PFSK-1 (cell line): ENCODE results near the gene ISOC1.

Experiments
- FOXP2 ChIP-seq: optimal IDR thresholded peaks from 2 replicates; pipeline ENCODE3; 2011; ENCODE audit warnings: borderline replicate concordance, control low read depth, inconsistent platforms; ENCODE audit not compliant: insufficient read depth; ENCODE audit errors: extremely low read length, extremely low read depth
- POLR2AphosphoS5 ChIP-seq: IDR thresholded peaks from 2 replicates; pipeline ENCODE4 v1.6.1; 2012; ENCODE audit warnings: low read depth, mild to moderate bottlenecking, control low read depth, low read length, moderate library complexity
- REST ChIP-seq, 2 experiments: IDR thresholded peaks; 2 replicates each; pipeline versions ENCODE4 v1.6.1 to v1.8.0; 2011 to 2012; ENCODE audit warnings: low read depth in 2 of 2, low read length in 2 of 2, control low read depth in 1 of 2, inconsistent platforms in 1 of 2, mild to moderate bottlenecking in 1 of 2, moderate library complexity in 1 of 2; ENCODE audit not compliant: insufficient read depth in 1 of 2
- SIN3A ChIP-seq: IDR thresholded peaks from 2 replicates; pipeline ENCODE4 v1.6.1; 2012; ENCODE audit warnings: mild to moderate bottlenecking, low read length, moderate library complexity, borderline replicate concordance; ENCODE audit not compliant: insufficient read depth
- TAF1 ChIP-seq: IDR thresholded peaks from 2 replicates; pipeline ENCODE4 v1.6.1; 2012; ENCODE audit warnings: low read length, control low read depth, borderline replicate concordance; ENCODE audit not compliant: insufficient read depth

The ISOC1 gene

GRCh38 chr5:129107637-129108036, 13.1 kb downstream of the ISOC1 start:
- TF ChIP-seq TAF1, result no peak

- no peak for TF ChIP-seq FOXP2
- no peak for TF ChIP-seq TAF1
- no peak for TF ChIP-seq SIN3A
- no peak for TF ChIP-seq REST (IDR thresholded peaks at IDR 0.05; ENCODE audit: insufficient read depth in 1 of 2, low read depth in 2 of 2, low read length in 2 of 2)
- TF ChIP-seq POLR2AphosphoS5, result no peak
Measured at GRCh38 chr5:129110742-129111141, 16.2 kb downstream of the ISOC1 start.

- TF ChIP-seq TAF1 (no peak), SIN3A (no peak), POLR2AphosphoS5 (no peak), FOXP2 (no peak), REST (IDR thresholded peaks at IDR 0.05; ENCODE audit: insufficient read depth in 1 of 2, low read depth in 2 of 2, low read length in 2 of 2) (no peak)
Measured at GRCh38 chr5:129111351-129111750, 16.8 kb downstream of the ISOC1 start.

- TF ChIP-seq REST (IDR thresholded peaks at IDR 0.05; ENCODE audit: insufficient read depth in 1 of 2, low read depth in 2 of 2, low read length in 2 of 2) (no peak), TAF1 (no peak), POLR2AphosphoS5 (no peak), SIN3A (no peak), FOXP2 (no peak)
Measured at GRCh38 chr5:129112295-129112694, 17.7 kb downstream of the ISOC1 start.

GRCh38 chr5:129113867-129114266, 19.3 kb downstream of the ISOC1 start:
- TF ChIP-seq REST (IDR thresholded peaks at IDR 0.05; ENCODE audit: insufficient read depth in 1 of 2, low read depth in 2 of 2, low read length in 2 of 2), result no peak
- no peak for TF ChIP-seq TAF1

- no peak for TF ChIP-seq TAF1
Measured at GRCh38 chr5:129114539-129115193, 20.1 kb downstream of the ISOC1 start.
